Suprapubic skin (tissue), 4 donors: Measurements from ENCODE around the gene LOXHD1. TPM values are rescaled to one million over a fixed set of nuclear protein-coding genes. Genes with fewer than 3 reads are reported as not detected.

Experiments used
- DNase-seq, 2 donors: peaks; one replicate each; pipeline ENCODE4 v3.0.0-alpha.2; 2019; ENCODE audit warnings: low spot score in 2 of 2
- H3K27ac ChIP-seq: fragments of 200-600 bp; sonication (generic); one replicate; pipeline ENCODE4 v1.5.1; 2019
- H3K27me3 ChIP-seq: fragments of 200-600 bp; sonication (generic); one replicate; pipeline ENCODE4 v1.5.1; 2019
- H3K36me3 ChIP-seq: fragments of 200-600 bp; sonication (generic); one replicate; pipeline ENCODE4 v1.5.1; 2019
- H3K4me1 ChIP-seq: fragments of 200-600 bp; sonication (generic); one replicate; pipeline ENCODE4 v1.5.1; 2019
- H3K4me3 ChIP-seq: fragments of 200-600 bp; sonication (generic); one replicate; pipeline ENCODE4 v1.5.1; 2019; ENCODE audit warnings: mild to moderate bottlenecking
- H3K9me3 ChIP-seq: fragments of 200-600 bp; sonication (generic); one replicate; pipeline ENCODE4 v1.5.1; 2019
- EP300 ChIP-seq: sonication (generic); formaldehyde crosslinking; IDR thresholded peaks from one replicate; pipeline ENCODE4 v1.6.1; 2017; ENCODE audit warnings: antibody characterized with exemption
- POLR2A ChIP-seq, 2 donors: fragments of 450-650 bp; IDR thresholded peaks; one replicate each; pipeline ENCODE4 v1.6.1; 2017; ENCODE audit warnings: antibody characterized with exemption in 2 of 2, mild to moderate bottlenecking in 2 of 2, moderate library complexity in 2 of 2
- POLR2AphosphoS5 ChIP-seq, 3 donors: sonication (generic); formaldehyde crosslinking; IDR thresholded peaks; one replicate each; pipeline ENCODE4 v1.6.1; 2017; ENCODE audit warnings: antibody characterized with exemption in 3 of 3
- WGBS: methylation state at CpG from one replicate; pipeline ENCODE4 v1.1.5; 2018; 5-methylcytosine and 5-hydroxymethylcytosine counted together
- total RNA-seq, 4 donors: library from RNA; depleted of rRNA; stranded (reverse); fragments of >200 nt; gene quantifications; one replicate each; pipeline ENCODE4 v1.1.0, GENCODE V29; 2016
- TF ChIP-seq, protein P1 (sequence below), 2 donors: fragments of 200-600 bp in 1 of 2; fragments of 450-650 bp in 1 of 2; sonication (generic) in 1 of 2; IDR thresholded peaks; one replicate each; pipeline ENCODE4 v1.5.1; 2016 to 2019; ENCODE audit warnings: antibody characterized with exemption in 2 of 2, mild to moderate bottlenecking in 1 of 2, moderate library complexity in 1 of 2

LOXHD1 gene
- total RNA-seq, 4 donors from 2014 or later = 0.16 to 0.30 (median 0.18) TPM; not detected in 1

DNA sequence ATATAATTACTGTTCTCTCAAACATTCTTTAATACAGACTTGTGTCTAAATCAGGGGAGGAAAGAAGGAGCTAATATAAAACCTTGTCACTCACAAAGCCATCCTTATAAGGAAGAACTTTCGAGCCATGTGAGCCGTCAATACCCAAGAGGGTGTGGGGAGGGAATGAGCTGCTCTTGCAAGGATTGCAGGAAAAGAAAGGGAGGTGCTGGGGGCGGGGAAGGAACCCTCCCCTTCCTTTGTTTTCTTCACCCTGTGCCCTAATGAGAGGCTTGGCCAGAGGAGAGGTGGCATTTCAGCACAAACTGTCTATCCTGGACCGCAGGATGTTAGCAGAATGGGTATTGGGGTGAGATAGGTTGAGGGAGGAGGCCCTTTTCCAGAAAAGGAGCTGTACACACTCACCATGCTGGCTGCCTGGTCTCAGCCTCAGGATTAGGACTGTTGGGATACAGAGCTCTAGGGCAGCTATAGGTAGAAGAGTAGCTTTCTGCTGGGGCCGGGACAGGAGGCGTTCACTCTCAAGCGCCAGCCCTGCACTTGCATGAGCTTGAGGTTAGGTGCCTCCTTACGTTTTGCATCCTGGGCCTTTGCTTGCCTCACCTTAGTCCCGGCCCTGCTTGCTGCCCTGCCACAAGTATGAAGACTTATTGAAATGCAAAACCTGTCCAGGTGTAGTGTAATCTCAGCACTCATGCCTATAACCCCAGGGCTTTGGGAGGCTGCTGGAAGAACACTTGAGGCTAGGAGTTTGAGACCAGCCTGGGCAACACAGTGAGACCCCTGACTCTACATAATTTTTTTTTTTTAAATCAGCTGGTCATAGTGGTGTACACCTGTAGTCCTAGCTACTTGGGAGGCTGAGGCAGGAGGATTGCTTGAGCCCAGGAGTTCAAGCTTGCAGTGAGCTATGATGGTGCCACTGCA is 190.5 kb downstream of the LOXHD1 start:
- no peak overlapping the region for H3K4me3 ChIP-seq
- no peaks in the 10 kb centered on the region for H3K36me3 ChIP-seq
- H3K9me3 ChIP-seq = no peaks in the 10 kb centered on the region
- 53% methylated on average over 9 of the region's 9 CpGs for WGBS
- TF ChIP-seq POLR2AphosphoS5 (IDR thresholded peaks at IDR 0.05) (no peak), POLR2A (IDR thresholded peaks at IDR 0.05) (no peak)
- TF ChIP-seq, protein P1, sequence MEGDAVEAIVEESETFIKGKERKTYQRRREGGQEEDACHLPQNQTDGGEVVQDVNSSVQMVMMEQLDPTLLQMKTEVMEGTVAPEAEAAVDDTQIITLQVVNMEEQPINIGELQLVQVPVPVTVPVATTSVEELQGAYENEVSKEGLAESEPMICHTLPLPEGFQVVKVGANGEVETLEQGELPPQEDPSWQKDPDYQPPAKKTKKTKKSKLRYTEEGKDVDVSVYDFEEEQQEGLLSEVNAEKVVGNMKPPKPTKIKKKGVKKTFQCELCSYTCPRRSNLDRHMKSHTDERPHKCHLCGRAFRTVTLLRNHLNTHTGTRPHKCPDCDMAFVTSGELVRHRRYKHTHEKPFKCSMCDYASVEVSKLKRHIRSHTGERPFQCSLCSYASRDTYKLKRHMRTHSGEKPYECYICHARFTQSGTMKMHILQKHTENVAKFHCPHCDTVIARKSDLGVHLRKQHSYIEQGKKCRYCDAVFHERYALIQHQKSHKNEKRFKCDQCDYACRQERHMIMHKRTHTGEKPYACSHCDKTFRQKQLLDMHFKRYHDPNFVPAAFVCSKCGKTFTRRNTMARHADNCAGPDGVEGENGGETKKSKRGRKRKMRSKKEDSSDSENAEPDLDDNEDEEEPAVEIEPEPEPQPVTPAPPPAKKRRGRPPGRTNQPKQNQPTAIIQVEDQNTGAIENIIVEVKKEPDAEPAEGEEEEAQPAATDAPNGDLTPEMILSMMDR (IDR thresholded peaks at IDR 0.05) = no peak
- no peaks in the 10 kb centered on the region for H3K27me3 ChIP-seq
- H3K27ac ChIP-seq = no peak overlapping the region
- peak in 1 of 2 donors; percentile 19 for DNase-seq
- H3K4me1 ChIP-seq = no peaks in the 10 kb centered on the region

DNA sequence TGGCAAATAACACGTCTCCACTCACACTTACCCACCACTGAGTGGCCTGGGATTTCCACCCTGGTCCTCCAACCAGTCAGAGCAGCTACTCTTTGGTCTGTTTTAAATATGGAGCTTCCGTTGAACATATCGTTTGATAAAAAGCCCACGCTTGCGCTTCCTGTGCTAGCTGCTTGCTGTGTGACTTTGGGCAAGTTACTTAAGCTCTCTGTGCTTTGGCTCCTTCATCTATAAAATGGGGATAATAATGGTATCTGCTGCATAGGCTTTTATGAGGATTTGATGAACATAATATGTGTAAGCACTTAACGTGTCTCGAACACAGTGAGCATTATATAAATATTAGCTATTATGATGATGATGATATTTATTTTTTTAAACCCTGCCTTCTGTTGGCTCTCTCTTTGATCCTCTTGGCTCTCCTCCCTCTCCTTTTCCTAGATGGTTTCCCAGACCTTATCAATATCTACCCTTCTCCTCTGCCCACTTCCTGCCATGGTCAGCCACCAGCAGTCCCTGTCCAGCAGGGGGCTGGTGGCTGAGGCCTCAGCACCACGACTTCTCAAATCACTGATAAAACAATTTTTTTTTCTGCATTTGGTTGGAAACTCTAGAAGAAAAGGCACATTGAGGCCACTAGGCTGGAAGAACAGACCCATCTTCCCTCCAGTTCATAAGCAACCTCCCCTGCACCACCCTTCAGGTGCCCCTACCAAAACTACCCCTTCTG is 191.9 kb downstream of the LOXHD1 start:
- Histone ChIP-seq H3K36me3 (no peaks in the 10 kb centered on the region), H3K27ac (no peak overlapping the region), H3K27me3 (no peaks in the 10 kb centered on the region), H3K4me1 (no peaks in the 10 kb centered on the region), H3K4me3 (no peak overlapping the region), H3K9me3 (no peaks in the 10 kb centered on the region)
- no peak for TF ChIP-seq POLR2AphosphoS5 (IDR thresholded peaks at IDR 0.05)
- no peak for TF ChIP-seq EP300
- no peak for TF ChIP-seq POLR2A (IDR thresholded peaks at IDR 0.05)
- TF ChIP-seq, protein P1 (IDR thresholded peaks at IDR 0.05) = no peak
- WGBS = 79% methylated on average over 8 of the region's 8 CpGs
- peak in 1 of 2 donors; percentile 15 for DNase-seq

DNA sequence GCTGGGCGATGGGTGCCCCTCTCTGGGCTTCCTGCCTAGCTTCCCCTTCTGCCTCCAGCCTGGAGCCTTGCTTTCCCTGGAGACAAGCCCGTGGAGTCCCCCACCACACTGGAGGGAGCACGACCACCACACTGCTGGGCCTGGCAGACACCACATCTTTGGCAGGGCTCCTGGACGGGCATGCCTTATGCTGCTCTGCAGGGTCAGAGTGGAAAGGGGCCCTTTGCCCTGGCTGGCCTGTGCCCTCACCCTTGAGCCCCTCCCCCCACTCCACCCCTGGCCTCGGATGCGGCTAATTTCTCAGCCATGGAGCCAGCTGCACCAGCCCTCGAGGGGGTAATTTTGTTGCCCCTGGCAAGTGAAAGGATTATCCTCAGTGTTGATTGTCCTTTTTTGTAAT is 194.5 kb downstream of the LOXHD1 start:
- WGBS = 47% methylated on average over 5 of the region's 7 CpGs
- H3K9me3 ChIP-seq = no peaks in the 10 kb centered on the region
- no peaks in the 10 kb centered on the region for H3K36me3 ChIP-seq
- H3K27me3 ChIP-seq = no peaks in the 10 kb centered on the region
- DNase-seq = peak in 1 of 2 donors; percentile 49
- no peaks in the 10 kb centered on the region for H3K4me1 ChIP-seq
- H3K4me3 ChIP-seq = no peak overlapping the region
- no peak overlapping the region for H3K27ac ChIP-seq
- TF ChIP-seq POLR2AphosphoS5 (IDR thresholded peaks at IDR 0.05) = no peak
- TF ChIP-seq POLR2A (IDR thresholded peaks at IDR 0.05) = no peak
- TF ChIP-seq, protein P1 (IDR thresholded peaks at IDR 0.05) = no peak
- TF ChIP-seq EP300 = no peak

DNA sequence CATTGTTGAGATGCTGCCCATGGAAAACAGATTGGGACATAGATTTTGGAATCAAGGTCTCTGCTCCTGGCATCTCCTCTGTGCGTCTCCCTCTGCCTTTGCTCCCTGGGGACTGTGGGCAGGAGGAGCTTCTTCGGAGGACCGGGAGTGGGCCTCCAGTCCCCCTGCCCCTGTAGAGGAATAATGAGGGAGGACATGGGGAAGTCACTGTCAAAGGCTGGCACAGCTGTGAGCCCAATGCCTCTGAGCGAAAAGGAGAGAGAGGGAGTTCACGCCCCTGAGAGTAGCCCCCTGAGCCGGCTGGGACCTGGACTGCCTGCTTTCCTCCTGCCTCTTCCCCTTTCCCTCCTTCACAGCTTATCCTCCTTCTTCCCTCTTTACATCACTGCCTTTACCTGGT is 195.0 kb downstream of the LOXHD1 start:
- H3K9me3 ChIP-seq = no peaks in the 10 kb centered on the region
- peak in 1 of 2 donors; percentile 30 for DNase-seq
- TF ChIP-seq POLR2A (IDR thresholded peaks at IDR 0.05) = no peak
- TF ChIP-seq, protein P1 (IDR thresholded peaks at IDR 0.05) = no peak
- no peak for TF ChIP-seq EP300
- no peak for TF ChIP-seq POLR2AphosphoS5 (IDR thresholded peaks at IDR 0.05)
- H3K27ac ChIP-seq = no peak overlapping the region
- no peaks in the 10 kb centered on the region for H3K27me3 ChIP-seq
- no peak overlapping the region for H3K4me3 ChIP-seq
- no peaks in the 10 kb centered on the region for H3K36me3 ChIP-seq
- H3K4me1 ChIP-seq = no peaks in the 10 kb centered on the region
- 82% methylated on average over 6 of the region's 6 CpGs for WGBS

DNA sequence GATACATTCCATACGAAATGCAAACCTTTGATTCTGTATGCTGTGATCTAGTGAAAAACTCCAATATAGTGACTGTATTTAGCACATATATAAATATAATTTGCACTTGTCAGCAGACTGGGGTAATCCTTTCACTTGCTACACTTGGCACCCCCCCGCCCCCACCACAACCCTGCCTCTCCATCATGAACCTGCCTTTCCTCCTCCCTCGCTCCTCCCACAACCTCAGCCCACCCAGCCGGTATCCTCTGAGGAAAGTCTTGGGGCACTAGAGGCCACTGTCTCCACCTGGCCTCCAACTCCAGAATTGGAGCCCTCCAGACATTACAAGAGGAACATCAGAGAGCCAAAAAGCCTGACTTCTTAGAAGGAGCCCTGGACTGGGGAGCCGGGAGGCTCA is 196.3 kb downstream of the LOXHD1 start:
- 88% methylated on average over 5 of the region's 5 CpGs for WGBS
- H3K9me3 ChIP-seq = no peaks in the 10 kb centered on the region
- H3K4me3 ChIP-seq = no peak overlapping the region
- H3K36me3 ChIP-seq = no peaks in the 10 kb centered on the region
- TF ChIP-seq, protein P1 (IDR thresholded peaks at IDR 0.05) = no peak
- TF ChIP-seq POLR2A (IDR thresholded peaks at IDR 0.05) = no peak
- TF ChIP-seq POLR2AphosphoS5 (IDR thresholded peaks at IDR 0.05) = no peak
- TF ChIP-seq EP300 = no peak
- peak in 1 of 2 donors; percentile 40 for DNase-seq
- no peaks in the 10 kb centered on the region for H3K27me3 ChIP-seq
- H3K4me1 ChIP-seq = no peaks in the 10 kb centered on the region
- H3K27ac ChIP-seq = no peak overlapping the region
